Pancreas (tissue), 10 donors: ENCODE results near the gene SMOC2. TPM values are rescaled to one million over a fixed set of nuclear protein-coding genes. Genes with fewer than 3 reads are reported as not detected.

Experiments
- ATAC-seq, 4 donors: fragments of 200-7000 bp; cut with Tn5 transposase; one replicate each; pipeline versions ENCODE4 v1.8.0 to v1.9.1; 2020; ENCODE audit warnings: mild to moderate bottlenecking in 4 of 4, moderate library complexity in 4 of 4
- DNase-seq, 6 donors: peaks; one replicate each; pipeline ENCODE4 v3.0.0-alpha.2; 2020
- FAIRE-seq: peaks from 2 replicates; lab custom pipeline; 2012; peaks lifted over from hg19 to GRCh38; lab: Jason Lieb, UNC
- H3K27ac ChIP-seq, 4 donors: fragments of 200-600 bp; sonication (generic); 1 replicate in 3 of 4; 2 replicates in 1 of 4; pipeline versions ENCODE4 v1.5.0 to v1.8.0; 2020
- H3K27me3 ChIP-seq, 4 donors: fragments of 200-600 bp; one replicate each; pipeline ENCODE4 v1.8.0; 2021
- H3K36me3 ChIP-seq, 3 donors: fragments of 200-600 bp; sonication (generic) in 1 of 3; one replicate each; pipeline versions ENCODE4 v1.5.0 to v1.8.0; 2020 to 2021
- H3K4me1 ChIP-seq, 3 donors: fragments of 200-600 bp; one replicate each; pipeline ENCODE4 v1.8.0; 2021
- H3K4me3 ChIP-seq, 4 donors: fragments of 200-600 bp; sonication (generic) in 2 of 4; one replicate each; pipeline versions ENCODE4 v1.5.0 to v1.8.0; 2020 to 2021
- H3K9me3 ChIP-seq, 4 donors: fragments of 200-600 bp; one replicate each; pipeline ENCODE4 v1.8.0; 2021
- WGBS, 2 donors: extraction: QIAGEN DNeasy Blood & Tissue Kit; methylation state at CpG; one replicate each; pipeline ENCODE4 v1.1.7; 2013; 5-methylcytosine and 5-hydroxymethylcytosine counted together
- intact Hi-C, 3 donors: fragments of 100-400 bp; cut with DNase I; formaldehyde crosslinking; loops; one replicate each; pipeline versions ENCODE4 v1.11.1 to v1.14.2; 2022
- polyA plus RNA-seq, 2 donors: library from polyadenylated mRNA; stranded (reverse); fragments of 200-250 nt; gene quantifications; one replicate each; pipeline ENCODE4 v1.2.3, GENCODE V29; 2013
- total RNA-seq, 6 donors: library from RNA; stranded (reverse); fragmentation: NEBNext Ultra II Directional in 4 of 6; extraction: Animal tissue kit (Norgen Biotek cat#: 25700) in 4 of 6; gene quantifications; one replicate each; pipeline versions ENCODE4 v1.2.1 to v1.2.4, GENCODE V29; 2021 to 2023
- TF ChIP-seq, protein P1 (sequence below), 4 donors: fragments of 200-600 bp; sonication (generic) in 3 of 4; IDR thresholded peaks; one replicate each; pipeline versions ENCODE4 v1.5.0 to v1.8.0; 2021; ENCODE audit warnings: antibody characterized with exemption in 4 of 4
- donor health status: healthy with polysubstance abuse.
- donor health status: DM: no; HTN: no; CAD: no; lungs with moderate emphysema.
- donor health status: DM: no; HTN: no; CAD: no.
- donor health status: control.
- donor health status: control.
- donor health status: Bipolar disorder and iron deficiency.
- donor health status: DM: yes; HTN: yes; CAD: no.
- donor health status: DM: no; HTN: no; CAD: no.
- donor health status: DM: no; HTN: no; CAD: no.
- donor health status: DM: yes; HTN: yes; CAD: no.

Gene SMOC2
- total and polyA plus RNA-seq, 8 donors = 2.5 to 18.4 (median 6.5) TPM

DNA sequence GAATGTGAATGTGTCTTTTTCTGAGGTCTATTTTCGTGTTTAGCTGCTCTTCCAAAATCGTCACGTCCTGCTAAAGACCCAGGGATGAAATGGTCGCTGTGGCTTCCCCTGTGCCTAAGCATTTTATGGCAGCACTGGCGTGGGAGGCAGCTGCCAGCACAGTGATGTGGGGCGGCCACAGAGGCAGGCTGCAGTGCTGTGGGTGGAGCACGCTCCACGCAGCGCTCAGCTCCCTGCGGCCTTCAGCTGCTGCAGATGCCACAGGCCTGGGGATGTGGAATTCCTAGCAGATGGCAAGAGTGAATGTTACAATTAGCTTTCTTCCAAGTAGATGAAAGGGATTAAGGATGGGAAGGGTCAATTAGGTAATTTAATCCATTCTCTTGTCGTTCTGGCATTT is 242.6 kb downstream of the SMOC2 start:
- intact Hi-C loops = no loop called here
- ATAC-seq (no peak), DNase-seq (no peak), FAIRE-seq (no peak)
- TF ChIP-seq, protein P1, sequence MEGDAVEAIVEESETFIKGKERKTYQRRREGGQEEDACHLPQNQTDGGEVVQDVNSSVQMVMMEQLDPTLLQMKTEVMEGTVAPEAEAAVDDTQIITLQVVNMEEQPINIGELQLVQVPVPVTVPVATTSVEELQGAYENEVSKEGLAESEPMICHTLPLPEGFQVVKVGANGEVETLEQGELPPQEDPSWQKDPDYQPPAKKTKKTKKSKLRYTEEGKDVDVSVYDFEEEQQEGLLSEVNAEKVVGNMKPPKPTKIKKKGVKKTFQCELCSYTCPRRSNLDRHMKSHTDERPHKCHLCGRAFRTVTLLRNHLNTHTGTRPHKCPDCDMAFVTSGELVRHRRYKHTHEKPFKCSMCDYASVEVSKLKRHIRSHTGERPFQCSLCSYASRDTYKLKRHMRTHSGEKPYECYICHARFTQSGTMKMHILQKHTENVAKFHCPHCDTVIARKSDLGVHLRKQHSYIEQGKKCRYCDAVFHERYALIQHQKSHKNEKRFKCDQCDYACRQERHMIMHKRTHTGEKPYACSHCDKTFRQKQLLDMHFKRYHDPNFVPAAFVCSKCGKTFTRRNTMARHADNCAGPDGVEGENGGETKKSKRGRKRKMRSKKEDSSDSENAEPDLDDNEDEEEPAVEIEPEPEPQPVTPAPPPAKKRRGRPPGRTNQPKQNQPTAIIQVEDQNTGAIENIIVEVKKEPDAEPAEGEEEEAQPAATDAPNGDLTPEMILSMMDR (IDR thresholded peaks at IDR 0.05) = no peak
- H3K27me3 ChIP-seq = no peaks in the 10 kb centered on the region
- H3K36me3 ChIP-seq = no peaks in the 10 kb centered on the region
- no peak overlapping the region for H3K27ac ChIP-seq
- 51 to 61% methylated on average over 11 of the region's 11 CpGs for WGBS, 2 donors
- H3K9me3 ChIP-seq = no peaks in the 10 kb centered on the region
- H3K4me1 ChIP-seq = no peaks in the 10 kb centered on the region
- H3K4me3 ChIP-seq = no peak overlapping the region

DNA sequence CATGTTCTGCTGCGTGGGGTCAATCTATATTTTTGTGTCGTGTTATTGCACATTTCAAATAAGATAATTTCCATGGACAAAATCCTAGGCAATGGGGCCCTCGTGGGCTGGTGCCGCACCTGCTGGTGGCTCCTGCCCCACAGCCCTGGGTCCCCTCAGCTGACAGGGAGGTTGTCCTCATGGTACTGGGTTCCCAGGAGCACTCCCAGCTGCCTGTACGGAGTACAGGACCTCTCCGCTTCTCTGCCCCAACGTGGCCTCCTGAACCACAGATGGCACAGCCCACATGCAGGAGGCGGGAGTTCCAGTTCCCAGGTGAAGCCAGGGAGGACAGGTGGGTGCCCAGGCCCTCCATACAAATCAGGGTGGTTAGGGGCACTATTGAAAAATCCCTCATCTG is 243.5 kb downstream of the SMOC2 start:
- no peaks in the 10 kb centered on the region for H3K36me3 ChIP-seq
- no peaks in the 10 kb centered on the region for H3K27me3 ChIP-seq
- ATAC-seq (no peak), DNase-seq (no peak), FAIRE-seq (no peak)
- TF ChIP-seq, protein P1 (IDR thresholded peaks at IDR 0.05) = no peak
- WGBS, 2 donors = 60 to 72% methylated on average over 8 of the region's 8 CpGs
- no peak overlapping the region for H3K4me3 ChIP-seq
- no peak overlapping the region for H3K27ac ChIP-seq
- no peaks in the 10 kb centered on the region for H3K9me3 ChIP-seq
- intact Hi-C loops = no loop called here
- H3K4me1 ChIP-seq = no peaks in the 10 kb centered on the region

DNA sequence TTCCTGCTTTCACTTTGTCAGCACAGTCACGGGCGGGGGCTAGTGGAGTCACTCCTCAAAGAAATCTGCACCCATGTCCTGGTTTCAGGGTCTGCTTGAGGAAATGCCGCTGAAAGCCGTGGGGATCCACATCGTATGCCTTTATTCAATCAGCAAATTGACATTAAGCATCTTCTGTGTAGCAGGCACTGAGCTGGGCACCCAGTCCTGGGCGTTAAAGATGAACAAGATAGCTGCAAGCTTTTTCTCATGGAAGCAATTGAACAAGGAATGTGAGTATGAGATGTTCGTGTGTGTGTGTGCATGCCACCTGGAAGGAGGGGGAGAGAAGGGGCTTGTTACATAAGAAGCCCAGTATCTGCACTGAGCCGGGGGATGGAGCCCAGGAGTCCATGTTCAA is 243.9 kb downstream of the SMOC2 start:
- ATAC-seq (no peak), DNase-seq (no peak), FAIRE-seq (no peak)
- H3K36me3 ChIP-seq = no peaks in the 10 kb centered on the region
- WGBS, 2 donors = 74 to 83% methylated on average over 8 of the region's 8 CpGs
- H3K4me1 ChIP-seq = no peaks in the 10 kb centered on the region
- intact Hi-C loops = no loop called here
- TF ChIP-seq, protein P1 (IDR thresholded peaks at IDR 0.05) = no peak
- no peaks in the 10 kb centered on the region for H3K27me3 ChIP-seq
- H3K27ac ChIP-seq = no peak overlapping the region
- no peak overlapping the region for H3K4me3 ChIP-seq
- H3K9me3 ChIP-seq = no peaks in the 10 kb centered on the region

DNA sequence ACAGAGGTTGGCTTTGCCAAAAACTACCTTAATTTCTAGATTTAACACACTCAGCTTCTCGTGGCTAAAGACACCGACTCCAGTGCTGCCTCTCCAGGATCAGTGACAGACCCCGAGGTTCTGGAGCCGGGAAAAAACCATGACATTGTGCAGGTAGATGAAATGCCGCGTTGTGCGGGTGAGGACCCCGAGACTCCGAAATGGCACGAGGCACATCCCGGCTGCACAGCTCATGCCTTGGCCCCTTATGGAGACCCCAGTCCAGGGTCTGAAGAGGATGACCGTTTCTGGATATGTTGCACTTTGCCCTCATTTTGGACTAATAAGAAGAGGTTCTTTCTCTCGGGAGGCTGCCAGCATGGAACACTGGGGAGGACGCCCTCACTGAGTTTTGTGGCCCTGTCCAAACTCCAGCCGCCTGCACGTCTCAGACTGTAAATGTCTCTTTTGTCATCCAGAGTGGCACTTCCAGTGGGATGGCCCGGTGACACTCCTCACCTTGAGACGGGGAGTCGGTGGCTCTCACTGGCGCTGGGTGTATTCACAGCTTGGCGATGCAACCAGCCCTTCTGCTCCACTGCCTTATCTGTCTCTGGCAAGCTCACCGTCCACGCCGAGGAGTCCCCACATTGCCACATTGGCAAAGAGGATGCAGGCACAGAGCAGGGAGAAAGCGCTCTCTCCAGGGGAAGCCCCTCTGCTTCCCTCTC is 245.2 kb downstream of the SMOC2 start:
- DNase-seq (no peak), ATAC-seq (no peak), FAIRE-seq (no peak)
- no peaks in the 10 kb centered on the region for H3K36me3 ChIP-seq
- no peaks in the 10 kb centered on the region for H3K9me3 ChIP-seq
- WGBS, 2 donors = 67 to 73% methylated on average over 25 of the region's 25 CpGs
- TF ChIP-seq, protein P1 (IDR thresholded peaks at IDR 0.05) = no peak
- H3K27me3 ChIP-seq = no peaks in the 10 kb centered on the region
- no peak overlapping the region for H3K4me3 ChIP-seq
- H3K4me1 ChIP-seq = no peaks in the 10 kb centered on the region
- intact Hi-C loops = no loop called here
- no peak overlapping the region for H3K27ac ChIP-seq
